Measurements from ENCODE around the gene MFNG.

DNA sequence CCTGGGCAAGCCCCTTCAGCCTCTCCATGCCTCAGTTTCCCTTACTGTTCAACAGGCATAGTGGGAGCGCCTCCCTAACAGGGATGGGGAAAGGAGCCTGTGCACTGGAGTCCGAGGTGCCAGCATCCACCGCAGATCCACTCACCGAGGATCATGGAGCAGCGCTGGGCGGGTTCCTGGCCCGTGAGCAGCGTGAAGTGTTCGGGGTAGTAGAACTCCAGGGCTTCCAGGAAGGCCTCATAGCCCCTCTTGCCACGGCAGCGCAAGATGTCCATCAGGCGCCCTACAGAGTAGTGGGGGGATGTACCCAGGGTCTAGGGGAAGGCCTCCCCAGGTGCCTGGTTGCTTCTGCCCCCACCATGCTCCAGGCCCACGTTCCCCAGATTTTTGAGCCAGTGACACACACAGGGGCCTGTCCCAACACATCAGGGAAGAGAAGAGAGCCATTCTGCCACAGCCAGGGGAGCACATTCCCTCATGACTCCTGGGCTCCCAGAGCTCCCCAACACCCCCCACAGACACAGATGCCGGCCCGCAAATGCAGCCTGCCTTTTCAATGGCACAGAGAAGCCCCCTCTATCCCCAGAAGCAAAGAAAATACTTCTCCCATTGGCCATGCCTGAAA, 31.8 kb upstream of the MFNG start:
- TF ChIP-seq, protein P1, sequence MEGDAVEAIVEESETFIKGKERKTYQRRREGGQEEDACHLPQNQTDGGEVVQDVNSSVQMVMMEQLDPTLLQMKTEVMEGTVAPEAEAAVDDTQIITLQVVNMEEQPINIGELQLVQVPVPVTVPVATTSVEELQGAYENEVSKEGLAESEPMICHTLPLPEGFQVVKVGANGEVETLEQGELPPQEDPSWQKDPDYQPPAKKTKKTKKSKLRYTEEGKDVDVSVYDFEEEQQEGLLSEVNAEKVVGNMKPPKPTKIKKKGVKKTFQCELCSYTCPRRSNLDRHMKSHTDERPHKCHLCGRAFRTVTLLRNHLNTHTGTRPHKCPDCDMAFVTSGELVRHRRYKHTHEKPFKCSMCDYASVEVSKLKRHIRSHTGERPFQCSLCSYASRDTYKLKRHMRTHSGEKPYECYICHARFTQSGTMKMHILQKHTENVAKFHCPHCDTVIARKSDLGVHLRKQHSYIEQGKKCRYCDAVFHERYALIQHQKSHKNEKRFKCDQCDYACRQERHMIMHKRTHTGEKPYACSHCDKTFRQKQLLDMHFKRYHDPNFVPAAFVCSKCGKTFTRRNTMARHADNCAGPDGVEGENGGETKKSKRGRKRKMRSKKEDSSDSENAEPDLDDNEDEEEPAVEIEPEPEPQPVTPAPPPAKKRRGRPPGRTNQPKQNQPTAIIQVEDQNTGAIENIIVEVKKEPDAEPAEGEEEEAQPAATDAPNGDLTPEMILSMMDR (IDR thresholded peaks at IDR 0.05) = no peak
- TF ChIP-seq POLR2A (IDR thresholded peaks at IDR 0.05) = no peak
